ENCODE measurements around the gene STS.

The STS gene

GRCh38 chrX:7192871-7193270, 45.4 kb downstream of the STS start:
- no peaks in the 10 kb centered on the region for H3K4me1 ChIP-seq (ENCODE audit: control extremely low read depth in 1 of 4, control insufficient read depth in 4 of 4, insufficient read depth in 4 of 4, low read length in 3 of 4)
- no peak overlapping the region for H3K27ac ChIP-seq (ENCODE audit: insufficient read depth in 1 of 2, low read depth in 1 of 2, low read length in 2 of 2, poor library complexity in 1 of 2, severe bottlenecking in 2 of 2)
- CTCF ChIA-PET: interaction anchor here (0.6 kb wide), 1 partner anchor 138 kb away, joined by 3 read pairs; no protein-coding TSS in a partner anchor
- WGBS (ENCODE audit: insufficient coverage): 92% methylated on average over 4 of the region's 7 CpGs
- no peak overlapping the region for H3K4me3 ChIP-seq (ENCODE audit: control insufficient read depth in 1 of 7, extremely low read depth in 1 of 7, insufficient read depth in 4 of 7, low read depth in 2 of 7, low read length in 6 of 7)
- DNase-seq: no peak
- no peaks in the 10 kb centered on the region for H3K27me3 ChIP-seq (replicated peaks in 2 of 5; ENCODE audit: control insufficient read depth in 4 of 5, insufficient read depth in 5 of 5, low read length in 4 of 5)
- POLR2A ChIA-PET: no interaction called here
- H3K9me3 ChIP-seq (ENCODE audit: control extremely low read depth in 1 of 5, control insufficient read depth in 4 of 5, insufficient read depth in 2 of 5, low read depth in 1 of 5, low read length in 4 of 5): no peaks in the 10 kb centered on the region
- H3K36me3 ChIP-seq (ENCODE audit: control insufficient read depth in 4 of 4, insufficient read depth in 4 of 4, low read length in 3 of 4): no peaks in the 10 kb centered on the region

- ChIA-PET POLR2A (no interaction called here), CTCF (no interaction called here)
- H3K36me3 ChIP-seq (ENCODE audit: control insufficient read depth in 4 of 4, insufficient read depth in 4 of 4, low read length in 3 of 4): no peaks in the 10 kb centered on the region
- H3K27me3 ChIP-seq (replicated peaks in 2 of 5; ENCODE audit: control insufficient read depth in 4 of 5, insufficient read depth in 5 of 5, low read length in 4 of 5): no peaks in the 10 kb centered on the region
- no peak overlapping the region for H3K27ac ChIP-seq (ENCODE audit: insufficient read depth in 1 of 2, low read depth in 1 of 2, low read length in 2 of 2, poor library complexity in 1 of 2, severe bottlenecking in 2 of 2)
- H3K4me1 ChIP-seq (ENCODE audit: control extremely low read depth in 1 of 4, control insufficient read depth in 4 of 4, insufficient read depth in 4 of 4, low read length in 3 of 4): no peaks in the 10 kb centered on the region
- H3K4me3 ChIP-seq (ENCODE audit: control insufficient read depth in 1 of 7, extremely low read depth in 1 of 7, insufficient read depth in 4 of 7, low read depth in 2 of 7, low read length in 6 of 7): no peak overlapping the region
- H3K9me3 ChIP-seq (ENCODE audit: control extremely low read depth in 1 of 5, control insufficient read depth in 4 of 5, insufficient read depth in 2 of 5, low read depth in 1 of 5, low read length in 4 of 5): no peaks in the 10 kb centered on the region
- DNase-seq: no peak
- 100% methylated on average over 4 of the region's 11 CpGs for WGBS (ENCODE audit: insufficient coverage)
Observed at GRCh38 chrX:7194606-7195005, 47.1 kb downstream of the STS start.
